Stimulated activated CD8-positive, alpha-beta memory T cell treated with anti-CD3 and anti-CD28 coated beads, Interleukin-7, amount 100 ng/mL, for 48 hours (primary cell): ENCODE results near the gene ACO1.

ENCODE experiments used
- DNase-seq, 2 donors: peaks; one replicate each; pipeline ENCODE4 v3.0.0-alpha.2; 2020; ENCODE audit warnings: low read depth in 1 of 2; ENCODE audit errors: extremely low read depth in 1 of 2

ACO1 gene

DNA sequence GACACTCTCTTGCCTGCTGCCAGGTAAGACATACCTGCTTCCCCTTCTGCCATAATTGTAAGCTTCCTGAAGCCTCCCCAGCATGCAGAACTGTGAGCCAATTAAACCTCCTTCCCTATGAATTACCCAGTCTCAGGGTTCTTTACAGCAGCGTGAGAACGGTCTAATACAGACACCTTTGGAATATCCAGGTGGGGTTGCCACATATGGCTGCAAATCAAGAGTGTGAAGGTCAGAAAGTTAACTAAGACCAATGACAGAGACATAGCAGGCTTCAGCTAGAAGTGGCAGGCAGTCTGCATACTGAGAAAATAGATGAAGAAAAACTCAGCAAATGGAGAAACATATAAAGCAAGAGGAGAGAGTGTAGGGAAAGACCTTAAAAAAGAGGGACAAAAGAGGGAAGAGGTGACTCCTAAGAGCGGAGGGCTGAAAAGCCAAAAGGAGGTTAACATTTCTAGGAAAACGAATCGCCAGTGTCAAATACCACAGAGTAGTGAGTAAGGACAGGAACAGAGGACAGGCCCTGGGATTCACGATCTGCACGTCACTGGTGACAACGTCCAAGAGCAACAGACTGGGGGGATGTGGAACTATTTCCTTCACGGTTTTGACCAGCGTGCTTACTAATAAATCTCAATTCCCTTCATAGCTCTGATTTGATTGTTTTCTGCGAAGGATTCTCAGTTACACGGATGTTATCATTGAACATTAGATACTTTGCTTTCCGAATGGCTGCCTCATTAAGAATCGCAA lies 1.7 kb upstream of the ACO1 start:
- no peak for DNase-seq

GRCh38 chr9:32384002-32384363 lies 460 bp upstream of the ACO1 start:
- no peak for DNase-seq

- no peak for DNase-seq
Observed at GRCh38 chr9:32385152-32385884, 875 bp downstream of the ACO1 start.

GRCh38 chr9:32385885-32386283 lies 1.4 kb downstream of the ACO1 start:
- no peak for DNase-seq

DNA sequence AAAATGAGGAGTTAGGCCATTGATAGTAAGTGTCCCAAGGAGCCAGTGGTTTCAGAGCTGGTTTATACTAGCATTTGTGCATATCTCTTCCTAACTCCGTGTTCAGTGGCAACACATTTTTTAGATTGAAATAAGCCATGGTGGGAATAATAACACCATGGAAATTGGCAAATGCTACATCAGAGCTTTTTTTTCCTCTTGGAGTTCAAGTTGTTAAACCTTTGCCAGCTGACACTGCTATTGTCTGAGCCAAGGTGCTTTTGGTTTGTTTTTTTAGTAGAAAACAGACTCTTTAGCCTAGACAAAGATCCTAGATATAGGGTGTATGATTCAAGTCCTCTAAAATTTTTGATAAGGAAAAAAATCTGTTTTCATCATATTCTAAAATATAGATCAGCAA lies 2.8 kb downstream of the ACO1 start:
- DNase-seq: no peak

GRCh38 chr9:32389365-32389764 lies 4.9 kb downstream of the ACO1 start:
- no peak for DNase-seq

DNA sequence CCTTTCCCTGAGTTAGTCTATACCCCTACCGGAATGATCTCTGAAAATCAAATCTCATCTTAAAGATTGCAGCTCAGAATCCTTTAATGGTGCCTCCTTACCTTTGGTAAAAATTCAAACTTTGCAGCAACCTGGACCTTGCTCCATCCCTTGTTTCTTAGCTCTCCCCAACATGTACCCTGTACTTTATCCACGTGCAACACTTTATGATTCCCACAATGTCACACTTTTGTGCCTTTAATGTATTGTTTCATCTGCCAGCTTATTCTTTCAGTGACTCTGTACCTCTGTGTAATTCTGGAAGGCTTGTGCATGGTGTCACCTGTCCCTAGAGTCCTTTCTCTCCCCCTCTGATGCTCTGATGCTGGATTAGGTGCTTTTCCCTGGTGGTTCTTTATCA lies 9.5 kb downstream of the ACO1 start:
- DNase-seq: no peak

DNA sequence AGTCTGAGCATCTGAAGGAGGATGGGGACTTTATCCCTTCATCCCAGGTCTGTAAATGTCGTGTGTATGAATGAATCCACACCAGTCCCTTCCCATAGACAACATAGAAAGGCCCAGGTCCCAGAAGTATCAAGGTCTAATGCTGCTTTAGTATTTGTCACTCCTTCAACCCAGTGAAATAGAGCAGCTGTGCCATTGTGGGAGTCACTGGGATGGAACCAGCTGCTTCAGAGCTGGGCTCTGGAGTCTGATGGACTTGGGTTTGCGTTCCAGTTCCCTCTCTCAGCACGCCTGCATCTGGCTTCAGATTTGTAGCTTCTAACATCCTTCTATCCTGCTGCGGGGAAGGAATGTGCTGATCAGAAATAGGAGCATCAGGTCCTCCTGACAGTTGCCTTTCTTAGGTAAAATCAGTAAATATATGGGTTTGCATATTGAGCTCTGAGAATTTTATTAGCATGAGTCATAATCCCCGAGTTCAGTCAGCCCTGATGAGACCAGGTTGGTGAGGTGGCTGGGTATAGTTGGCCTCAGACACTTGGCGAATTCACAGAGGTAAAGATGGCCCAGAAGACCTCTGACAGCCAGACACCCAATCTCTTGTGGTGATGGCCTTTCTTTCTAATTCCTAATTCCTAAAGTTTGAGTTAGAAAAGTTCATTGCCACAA lies 10.1 kb downstream of the ACO1 start:
- DNase-seq: no peak

- no peak for DNase-seq
Observed at GRCh38 chr9:32395510-32396216, 11.2 kb downstream of the ACO1 start.

- DNase-seq: no peak
Observed at GRCh38 chr9:32398207-32398606, 13.8 kb downstream of the ACO1 start.

DNA sequence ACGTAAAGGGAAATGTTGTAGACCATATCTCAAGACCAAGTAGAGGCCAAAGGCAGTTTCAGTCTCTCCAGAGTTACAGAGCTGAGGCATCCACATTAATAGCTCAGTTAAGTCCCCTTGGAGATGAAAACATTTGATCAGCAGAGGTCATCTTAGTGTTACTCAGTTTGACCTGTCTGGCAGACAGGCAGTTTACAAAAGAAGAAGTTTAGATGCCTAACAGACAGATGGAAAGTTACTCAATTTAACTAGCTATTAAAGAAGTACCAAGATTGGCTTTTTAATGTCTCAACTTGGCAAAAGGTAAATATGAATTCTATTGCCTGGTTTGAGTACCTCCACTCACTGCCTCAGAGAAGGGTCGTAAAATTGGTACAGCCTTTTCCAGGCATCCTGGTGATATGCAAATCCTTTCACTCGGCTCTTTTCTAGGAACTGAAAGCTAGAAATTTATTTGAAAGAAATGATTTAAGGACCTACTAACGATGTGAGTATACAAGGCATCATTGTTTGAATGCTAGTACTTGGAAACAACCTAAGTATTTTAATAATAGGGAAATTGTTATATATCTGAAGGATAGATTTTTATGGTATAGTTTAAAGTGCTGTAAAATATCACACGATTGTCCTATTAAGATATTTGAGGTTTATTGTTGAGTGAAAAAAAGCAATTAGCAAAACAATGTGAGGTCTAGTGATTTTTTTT lies 14.8 kb downstream of the ACO1 start:
- no peak for DNase-seq

DNA sequence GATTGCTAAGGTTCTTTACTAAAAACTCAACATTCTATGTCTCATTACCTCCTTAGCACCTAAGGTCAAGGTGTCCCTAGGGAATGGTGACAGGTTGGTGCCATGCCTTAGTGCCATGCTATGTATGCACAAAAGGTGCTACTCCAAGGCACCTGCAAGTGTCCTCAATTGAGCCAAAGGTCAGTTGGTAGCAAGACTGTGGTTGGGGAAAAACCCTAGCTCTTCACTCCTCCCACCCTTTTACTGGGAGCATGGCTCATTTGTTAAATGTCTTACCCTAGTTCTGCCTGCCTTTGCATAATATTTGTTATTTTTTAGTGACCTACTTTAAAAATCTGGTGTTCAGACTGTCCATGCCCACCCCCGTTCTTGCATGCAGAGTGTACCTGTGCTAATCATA lies 17.0 kb downstream of the ACO1 start:
- DNase-seq: no peak

GRCh38 chr9:32403567-32404260 lies 19.3 kb downstream of the ACO1 start:
- DNase-seq: no peak

DNA sequence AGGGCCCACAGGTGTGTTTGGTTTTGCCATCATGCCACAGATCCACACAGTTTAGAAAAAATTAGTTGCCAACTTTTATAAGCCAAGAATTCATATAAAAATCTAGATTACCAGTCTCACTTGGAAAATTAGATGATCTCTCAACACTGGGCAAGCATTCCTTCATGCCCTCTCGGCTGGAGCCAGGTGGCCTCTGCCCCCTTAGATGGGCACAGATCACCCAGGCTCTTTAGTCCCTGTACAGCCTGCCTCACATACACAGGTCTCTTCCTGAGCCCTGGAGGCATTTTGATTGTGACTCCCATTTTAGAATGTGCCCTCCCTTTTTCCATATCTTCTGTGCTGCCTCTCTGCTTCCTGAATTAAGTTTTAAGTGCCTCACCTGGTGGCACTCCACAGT lies 20.0 kb downstream of the ACO1 start:
- no peak for DNase-seq

DNA sequence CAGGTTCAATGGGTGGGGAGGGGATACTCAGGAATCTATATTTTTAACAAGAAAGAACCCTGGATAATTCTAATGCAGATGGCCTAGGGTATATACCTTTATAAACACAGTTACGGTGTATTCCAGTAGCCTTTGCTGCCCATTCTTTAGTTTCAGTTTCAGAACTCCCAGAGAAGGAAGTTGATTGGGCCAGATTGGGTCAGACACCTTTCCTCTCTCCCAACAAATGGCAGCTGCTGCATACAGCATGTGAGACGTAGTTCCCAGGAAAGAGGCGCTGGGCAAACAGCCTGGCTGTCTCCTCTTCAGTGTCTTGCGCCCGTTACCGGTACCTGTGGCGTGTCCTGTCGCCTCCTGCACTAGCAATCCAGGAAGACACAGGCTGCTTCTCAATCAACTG lies 20.4 kb downstream of the ACO1 start:
- no peak for DNase-seq

GRCh38 chr9:32405506-32405905 lies 21.1 kb downstream of the ACO1 start:
- DNase-seq: no peak

DNA sequence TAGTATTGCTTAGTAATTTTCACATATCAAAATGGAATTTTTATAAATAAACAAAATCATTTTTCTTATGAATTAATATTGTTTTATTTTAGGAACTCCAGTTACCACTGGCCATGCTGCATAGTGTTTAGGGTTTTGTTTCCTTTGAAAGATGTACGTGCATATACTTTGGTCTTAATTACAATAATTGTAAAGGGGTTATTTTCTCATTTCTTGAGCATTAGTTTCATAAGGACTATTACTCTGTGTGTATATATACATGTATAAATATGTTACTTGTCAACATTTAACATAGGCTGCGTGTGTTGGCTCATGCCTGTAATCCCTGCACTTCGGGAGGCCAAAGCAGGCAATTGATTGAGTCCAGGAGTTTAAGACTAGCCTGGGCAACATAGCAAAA lies 21.6 kb downstream of the ACO1 start:
- DNase-seq: no peak

DNA sequence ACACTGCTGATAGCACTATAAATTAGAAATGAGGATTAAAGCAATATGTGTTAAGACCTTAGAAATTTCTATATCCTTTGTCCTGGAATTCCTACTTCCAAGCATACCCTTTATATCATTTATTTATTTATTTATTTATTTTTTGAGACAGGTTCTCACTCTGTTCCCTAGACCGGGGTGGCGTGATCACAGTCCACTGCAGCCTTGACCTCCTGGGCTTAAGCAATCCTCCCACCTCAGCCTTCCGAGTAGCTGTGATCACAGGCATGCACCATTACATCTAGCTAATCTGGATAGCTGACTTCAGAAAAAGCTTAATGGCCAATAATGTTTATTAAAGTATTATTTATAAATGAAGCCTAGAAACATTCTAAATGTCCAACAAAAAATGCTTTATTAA lies 27.3 kb downstream of the ACO1 start:
- DNase-seq: no peak

- DNase-seq: no peak
Observed at GRCh38 chr9:32412440-32412839, 28.0 kb downstream of the ACO1 start.

GRCh38 chr9:32413424-32413823 lies 29.0 kb downstream of the ACO1 start:
- no peak for DNase-seq
